ENCODE results near the gene HIVEP2. TPM values are rescaled to one million over a fixed set of nuclear protein-coding genes. Genes with fewer than 3 reads are reported as not detected.

HIVEP2 gene
- total RNA-seq, 1 donor from 2014 or later: 24.6 TPM

DNA sequence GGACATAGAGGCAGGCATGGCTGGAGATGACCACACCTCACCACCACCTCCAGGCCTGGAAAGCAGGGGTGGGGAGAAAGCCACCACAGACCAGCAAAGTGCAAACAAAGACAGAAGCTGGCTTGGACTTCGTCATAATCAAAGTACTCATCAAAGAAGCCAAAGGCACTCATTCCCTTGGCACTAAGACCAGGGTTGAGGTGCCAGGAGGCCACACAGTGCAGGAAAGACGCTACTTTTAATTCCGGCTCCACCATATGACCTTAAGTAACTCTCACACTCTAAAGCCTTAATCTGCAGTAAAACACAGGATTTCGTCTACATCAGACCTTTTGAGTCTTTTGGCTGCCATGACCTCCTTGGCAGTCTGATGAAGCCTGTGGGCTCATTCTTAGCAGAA lies 123.1 kb downstream of the HIVEP2 start:
- H3K27me3 ChIP-seq (ENCODE audit: control insufficient read depth, insufficient read depth, low read length): no peaks in the 10 kb centered on the region
- H3K4me3 ChIP-seq (ENCODE audit: low read depth, low read length): no peak overlapping the region
- DNase-seq (ENCODE audit: low read depth): no peak
- TF ChIP-seq, protein P1, sequence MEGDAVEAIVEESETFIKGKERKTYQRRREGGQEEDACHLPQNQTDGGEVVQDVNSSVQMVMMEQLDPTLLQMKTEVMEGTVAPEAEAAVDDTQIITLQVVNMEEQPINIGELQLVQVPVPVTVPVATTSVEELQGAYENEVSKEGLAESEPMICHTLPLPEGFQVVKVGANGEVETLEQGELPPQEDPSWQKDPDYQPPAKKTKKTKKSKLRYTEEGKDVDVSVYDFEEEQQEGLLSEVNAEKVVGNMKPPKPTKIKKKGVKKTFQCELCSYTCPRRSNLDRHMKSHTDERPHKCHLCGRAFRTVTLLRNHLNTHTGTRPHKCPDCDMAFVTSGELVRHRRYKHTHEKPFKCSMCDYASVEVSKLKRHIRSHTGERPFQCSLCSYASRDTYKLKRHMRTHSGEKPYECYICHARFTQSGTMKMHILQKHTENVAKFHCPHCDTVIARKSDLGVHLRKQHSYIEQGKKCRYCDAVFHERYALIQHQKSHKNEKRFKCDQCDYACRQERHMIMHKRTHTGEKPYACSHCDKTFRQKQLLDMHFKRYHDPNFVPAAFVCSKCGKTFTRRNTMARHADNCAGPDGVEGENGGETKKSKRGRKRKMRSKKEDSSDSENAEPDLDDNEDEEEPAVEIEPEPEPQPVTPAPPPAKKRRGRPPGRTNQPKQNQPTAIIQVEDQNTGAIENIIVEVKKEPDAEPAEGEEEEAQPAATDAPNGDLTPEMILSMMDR (IDR thresholded peaks at IDR 0.05; ENCODE audit: insufficient read depth, low read length, poor library complexity, severe bottlenecking): no peak
- H3K36me3 ChIP-seq (ENCODE audit: control insufficient read depth, insufficient read depth, low read length): no peaks in the 10 kb centered on the region

DNA sequence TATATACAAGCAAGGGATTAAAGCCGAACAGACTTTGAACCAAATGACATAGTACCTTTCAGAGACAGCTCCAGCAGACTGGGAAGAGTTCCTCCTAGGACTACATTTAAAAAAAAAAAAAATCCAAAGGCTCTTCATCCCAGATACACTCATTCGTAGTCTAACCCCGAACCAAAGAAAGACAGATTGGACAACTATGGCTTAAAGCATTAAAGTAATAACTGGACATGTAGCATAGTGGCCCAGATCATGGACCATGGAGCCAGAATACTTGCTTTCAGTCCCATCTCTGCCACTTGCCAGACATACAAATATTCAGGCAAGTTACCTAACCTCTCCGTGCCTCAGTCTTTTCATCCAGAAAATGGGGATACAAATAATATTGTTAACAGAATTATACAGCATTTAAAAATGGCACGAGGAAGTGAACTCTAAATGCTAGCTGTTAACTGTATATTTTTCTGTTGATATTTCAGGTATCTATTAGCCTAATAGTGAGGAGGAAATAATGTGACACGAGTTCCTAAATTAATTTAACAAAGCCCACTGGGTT lies 123.7 kb downstream of the HIVEP2 start:
- TF ChIP-seq, protein P1 (IDR thresholded peaks at IDR 0.05; ENCODE audit: insufficient read depth, low read length, poor library complexity, severe bottlenecking): no peak
- DNase-seq (ENCODE audit: low read depth): no peak
- Histone ChIP-seq H3K27me3 (ENCODE audit: control insufficient read depth, insufficient read depth, low read length) (no peaks in the 10 kb centered on the region), H3K4me3 (ENCODE audit: low read depth, low read length) (no peak overlapping the region), H3K36me3 (ENCODE audit: control insufficient read depth, insufficient read depth, low read length) (no peaks in the 10 kb centered on the region)

DNA sequence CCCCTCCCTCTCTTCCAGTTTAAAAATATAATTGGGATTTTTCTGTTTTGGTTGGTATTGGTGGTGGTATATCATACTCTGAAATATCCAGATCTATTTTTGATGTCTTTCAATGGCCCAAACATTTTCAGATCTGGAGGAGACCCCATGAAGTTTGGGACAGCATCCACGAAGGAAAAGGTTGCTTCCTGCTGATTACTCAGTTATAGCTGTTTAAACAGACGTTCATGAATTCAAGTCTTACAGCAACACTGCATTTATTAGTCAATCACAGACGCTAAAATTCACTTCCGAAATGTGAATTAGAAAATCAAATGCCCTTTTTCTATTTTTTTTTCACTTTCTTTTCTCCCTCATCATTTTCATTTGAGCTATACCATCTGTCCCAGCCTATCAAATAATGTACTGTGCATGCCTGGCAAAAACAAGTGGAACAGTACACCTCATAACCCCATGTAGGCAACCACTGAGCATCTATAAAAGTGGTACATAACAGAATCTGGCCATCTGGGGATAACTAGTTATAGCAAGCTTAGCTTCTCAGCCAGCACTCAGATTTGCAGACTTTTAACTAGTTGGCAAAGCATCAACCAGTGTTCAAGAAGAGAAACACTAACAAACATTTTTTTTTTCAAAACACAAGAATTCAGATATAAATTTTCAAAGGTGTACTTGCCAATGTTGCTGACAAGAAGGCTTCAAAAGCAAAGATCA lies 124.5 kb downstream of the HIVEP2 start:
- Histone ChIP-seq H3K4me3 (ENCODE audit: low read depth, low read length) (peak overlapping the region; percentile 31), H3K36me3 (ENCODE audit: control insufficient read depth, insufficient read depth, low read length) (no peaks in the 10 kb centered on the region), H3K27me3 (ENCODE audit: control insufficient read depth, insufficient read depth, low read length) (no peaks in the 10 kb centered on the region)
- no peak for DNase-seq (ENCODE audit: low read depth)
- TF ChIP-seq, protein P1 (IDR thresholded peaks at IDR 0.05; ENCODE audit: insufficient read depth, low read length, poor library complexity, severe bottlenecking): no peak

DNA sequence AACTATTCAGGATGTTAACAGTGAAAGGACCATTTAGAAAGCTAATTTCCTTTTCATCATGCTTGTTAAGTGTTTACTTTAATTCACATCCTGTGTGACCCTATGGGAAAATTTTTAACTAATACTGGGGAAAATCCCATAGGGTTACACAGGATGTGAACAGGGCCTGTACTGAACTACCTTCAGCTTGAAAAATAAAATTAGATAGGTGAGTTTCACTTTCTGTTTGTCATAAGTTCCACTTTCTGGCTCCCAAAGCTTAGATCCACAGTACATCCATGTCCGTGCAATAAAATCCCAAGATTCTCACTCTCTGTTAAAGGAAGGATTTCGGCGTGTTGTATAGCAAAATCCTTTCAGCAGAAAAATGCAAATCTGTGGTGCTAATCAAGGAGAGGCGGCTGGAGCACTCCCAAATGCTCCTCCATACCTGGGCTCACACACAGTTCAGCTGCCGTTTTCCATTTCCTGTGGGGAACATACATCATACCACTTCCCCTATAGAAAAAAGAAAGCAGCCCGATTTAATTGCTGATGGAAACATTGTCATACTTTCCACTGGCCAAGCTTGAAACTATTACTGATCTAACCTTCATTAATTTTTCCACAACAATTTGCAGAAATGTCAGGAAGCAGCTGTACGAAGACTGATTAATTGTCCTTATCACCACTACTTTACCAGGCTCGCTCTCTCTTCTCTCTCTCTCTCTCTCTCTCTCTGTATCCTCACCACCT lies 125.2 kb downstream of the HIVEP2 start:
- H3K36me3 ChIP-seq (ENCODE audit: control insufficient read depth, insufficient read depth, low read length): no peaks in the 10 kb centered on the region
- DNase-seq (ENCODE audit: low read depth): no peak
- no peaks in the 10 kb centered on the region for H3K27me3 ChIP-seq (ENCODE audit: control insufficient read depth, insufficient read depth, low read length)
- peak overlapping the region; percentile 31 for H3K4me3 ChIP-seq (ENCODE audit: low read depth, low read length)
- TF ChIP-seq, protein P1 (IDR thresholded peaks at IDR 0.05; ENCODE audit: insufficient read depth, low read length, poor library complexity, severe bottlenecking): no peak

DNA sequence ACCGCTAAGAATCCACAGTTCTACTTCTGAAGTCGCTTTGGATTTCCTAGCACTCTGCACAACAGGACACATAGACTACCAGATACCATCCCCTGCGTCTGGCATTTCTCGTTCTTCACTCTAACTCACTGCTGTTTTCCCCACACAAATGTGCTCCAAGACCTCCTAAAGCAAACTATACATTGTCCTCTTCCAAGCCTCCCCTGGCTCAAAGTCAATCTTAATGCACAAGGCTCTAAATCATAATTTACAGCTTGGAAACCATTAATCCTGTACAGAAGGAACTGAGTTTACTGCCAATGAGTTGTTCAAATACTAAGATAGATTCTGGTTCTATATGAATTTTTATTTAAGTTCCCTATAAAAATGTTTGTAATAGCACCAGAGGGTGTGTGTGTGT lies 128.5 kb downstream of the HIVEP2 start:
- no peak overlapping the region for H3K4me3 ChIP-seq (ENCODE audit: low read depth, low read length)
- H3K27me3 ChIP-seq (ENCODE audit: control insufficient read depth, insufficient read depth, low read length): no peaks in the 10 kb centered on the region
- TF ChIP-seq, protein P1 (IDR thresholded peaks at IDR 0.05; ENCODE audit: insufficient read depth, low read length, poor library complexity, severe bottlenecking): no peak
- DNase-seq (ENCODE audit: low read depth): no peak
- H3K36me3 ChIP-seq (ENCODE audit: control insufficient read depth, insufficient read depth, low read length): no peaks in the 10 kb centered on the region
